Measurements from ENCODE around the gene HTR6.
"Not testable (repeated sequence)": the region's sequence is repeated elsewhere in the genome, so short reads cannot be mapped to it uniquely, and the experiment has no call there.

HTR6 gene

DNA sequence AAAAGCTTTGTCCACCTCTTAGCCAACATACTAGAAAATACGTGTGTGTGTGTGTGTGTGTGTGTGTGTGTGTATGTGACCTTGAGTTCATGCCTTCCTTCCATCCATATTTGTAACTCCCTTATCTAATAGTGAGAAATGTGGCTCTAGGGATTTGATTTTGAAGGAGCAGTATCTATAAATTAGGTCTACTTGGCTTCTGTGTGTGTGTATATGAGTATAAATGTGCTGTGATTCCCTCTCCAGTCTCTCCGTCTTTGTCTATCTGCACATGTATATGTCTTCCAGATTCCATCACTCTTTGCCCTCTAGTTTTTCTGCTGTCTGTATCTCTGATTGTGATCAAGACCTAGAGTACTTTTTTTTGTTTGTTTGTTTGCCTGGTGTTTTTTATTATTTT lies 32.5 kb upstream of the HTR6 start:
- Mint-ChIP-seq H3K36me3 (peaks cover 22% of the 10 kb centered on the region), H3K27me3 (no peaks in the 10 kb centered on the region), H3K4me1 (no peaks in the 10 kb centered on the region), H3K9me3 (no peaks in the 10 kb centered on the region), H3K4me3 (no peak overlapping the region), H3K27ac (no peak overlapping the region)
- ATAC-seq, result no peak

DNA sequence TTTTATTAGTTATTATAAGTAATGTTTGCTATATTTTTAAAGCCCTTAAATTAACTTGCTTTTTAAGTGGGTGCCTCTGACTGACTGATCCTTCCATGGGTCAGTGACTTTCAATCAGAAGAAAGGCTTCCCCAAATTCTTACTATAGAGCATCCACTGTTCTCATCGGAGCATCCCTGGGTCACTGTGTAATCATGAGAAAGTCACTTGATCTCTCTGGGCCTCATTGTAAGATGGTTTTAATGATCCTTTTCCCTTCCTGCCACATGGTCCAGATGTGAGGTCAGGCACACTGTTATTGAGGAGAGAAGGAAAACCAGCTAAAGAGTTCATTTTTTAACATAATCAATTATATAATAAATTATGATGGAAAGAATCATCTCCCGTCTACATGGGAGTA lies 31.6 kb upstream of the HTR6 start:
- Mint-ChIP-seq H3K4me3 (no peak overlapping the region), H3K9me3 (no peaks in the 10 kb centered on the region), H3K4me1 (no peaks in the 10 kb centered on the region), H3K36me3 (peaks cover 16% of the 10 kb centered on the region), H3K27me3 (no peaks in the 10 kb centered on the region), H3K27ac (no peak overlapping the region)
- ATAC-seq, result no peak

GRCh38 chr1:19635064-19635463 lies 29.6 kb upstream of the HTR6 start:
- not testable (repeated sequence) for H3K27ac Mint-ChIP-seq, H3K9me3 Mint-ChIP-seq, H3K4me1 Mint-ChIP-seq, H3K36me3 Mint-ChIP-seq, ATAC-seq, H3K4me3 Mint-ChIP-seq
- peaks cover 10% of the 10 kb centered on the region for H3K27me3 Mint-ChIP-seq

- Mint-ChIP-seq H3K4me1 (no peaks in the 10 kb centered on the region), H3K27me3 (peaks cover 13% of the 10 kb centered on the region), H3K27ac (no peak overlapping the region), H3K36me3 (no peaks in the 10 kb centered on the region), H3K4me3 (no peak overlapping the region), H3K9me3 (no peaks in the 10 kb centered on the region)
- ATAC-seq, result no peak
Measured at GRCh38 chr1:19635646-19636045, 29.0 kb upstream of the HTR6 start.

DNA sequence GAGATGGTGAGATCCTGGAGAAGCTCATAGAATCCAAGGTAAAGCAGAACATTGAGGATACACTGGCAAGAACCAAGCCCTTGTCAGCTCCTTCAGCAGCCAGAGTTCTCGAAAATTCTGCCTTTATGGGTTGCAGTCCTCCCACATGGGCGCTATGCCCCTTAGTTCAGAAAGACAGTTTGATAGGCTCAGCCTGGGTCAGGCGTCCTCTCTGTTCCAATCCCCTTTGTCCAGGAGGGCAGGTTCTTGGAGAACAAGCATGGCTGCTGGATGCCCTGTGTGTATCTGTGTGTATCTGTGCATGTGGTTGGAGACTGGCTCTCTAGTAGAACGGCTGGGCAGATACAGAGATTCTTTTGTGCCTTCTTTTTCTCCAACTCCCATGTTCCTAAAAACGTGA lies 28.6 kb upstream of the HTR6 start:
- Mint-ChIP-seq H3K4me1 (no peaks in the 10 kb centered on the region), H3K27me3 (peaks cover 17% of the 10 kb centered on the region), H3K4me3 (no peak overlapping the region), H3K27ac (no peak overlapping the region), H3K9me3 (no peaks in the 10 kb centered on the region), H3K36me3 (no peaks in the 10 kb centered on the region)
- ATAC-seq, result no peak

- H3K27ac Mint-ChIP-seq, H3K4me1 Mint-ChIP-seq, H3K9me3 Mint-ChIP-seq, ATAC-seq, H3K4me3 Mint-ChIP-seq, H3K36me3 Mint-ChIP-seq: not testable (repeated sequence)
- peaks cover 24% of the 10 kb centered on the region for H3K27me3 Mint-ChIP-seq
Measured at GRCh38 chr1:19636749-19637148, 27.9 kb upstream of the HTR6 start.

DNA sequence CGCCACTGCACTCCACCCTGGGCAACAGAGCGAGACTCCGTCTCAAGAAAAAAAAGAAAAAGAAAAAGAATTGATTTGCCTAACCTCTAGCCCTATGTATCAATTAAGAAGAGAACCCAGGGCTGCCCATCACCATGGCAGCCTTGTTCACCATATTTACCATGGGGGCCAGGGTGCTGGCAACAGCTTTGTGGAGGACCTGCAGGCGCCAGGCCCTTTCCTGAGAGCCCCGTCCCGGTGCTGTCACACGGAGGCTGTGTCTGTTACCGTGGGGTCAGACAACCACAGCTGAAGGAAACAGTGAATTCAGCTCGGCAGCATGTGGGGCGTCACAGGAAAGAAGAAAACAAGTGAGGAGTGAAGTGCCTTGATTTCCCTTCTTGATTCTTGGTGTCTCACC lies 27.1 kb upstream of the HTR6 start:
- Mint-ChIP-seq H3K27ac (no peak overlapping the region), H3K4me1 (no peaks in the 10 kb centered on the region), H3K27me3 (peaks cover 33% of the 10 kb centered on the region), H3K4me3 (no peak overlapping the region), H3K36me3 (no peaks in the 10 kb centered on the region), H3K9me3 (no peaks in the 10 kb centered on the region)
- ATAC-seq, result no peak

- H3K9me3 Mint-ChIP-seq, H3K4me1 Mint-ChIP-seq, ATAC-seq, H3K27ac Mint-ChIP-seq, H3K4me3 Mint-ChIP-seq, H3K36me3 Mint-ChIP-seq: not testable (repeated sequence)
- H3K27me3 Mint-ChIP-seq, result peaks cover 44% of the 10 kb centered on the region
Measured at GRCh38 chr1:19639228-19639627, 25.4 kb upstream of the HTR6 start.

DNA sequence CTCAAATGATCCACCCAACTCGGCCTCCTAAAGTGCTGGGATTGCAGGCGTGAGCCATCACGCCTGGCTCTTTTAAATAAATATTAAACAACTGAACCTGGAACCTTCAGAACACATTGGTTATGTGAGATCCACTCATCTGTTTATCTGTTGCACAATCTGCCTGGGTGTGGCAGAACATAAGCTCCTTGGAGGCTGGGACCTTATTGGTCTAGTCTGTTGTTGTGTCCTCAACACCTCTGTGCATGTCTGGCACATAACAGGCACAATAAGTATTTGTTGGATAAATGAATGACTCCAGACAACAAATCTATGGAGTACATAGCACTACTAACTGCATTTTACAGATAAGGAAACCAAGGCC lies 24.7 kb upstream of the HTR6 start:
- peaks cover 4% of the 10 kb centered on the region for H3K36me3 Mint-ChIP-seq
- peaks cover 13% of the 10 kb centered on the region for H3K4me1 Mint-ChIP-seq
- H3K4me3 Mint-ChIP-seq, result no peak overlapping the region
- no peak overlapping the region for H3K27ac Mint-ChIP-seq
- H3K9me3 Mint-ChIP-seq, result no peaks in the 10 kb centered on the region
- no peak for ATAC-seq
- peaks cover 51% of the 10 kb centered on the region for H3K27me3 Mint-ChIP-seq

GRCh38 chr1:19640363-19641316 lies 24.0 kb upstream of the HTR6 start:
- no peak overlapping the region for H3K27ac Mint-ChIP-seq
- H3K36me3 Mint-ChIP-seq, result peaks cover 5% of the 10 kb centered on the region
- H3K27me3 Mint-ChIP-seq, result peaks cover 58% of the 10 kb centered on the region
- H3K9me3 Mint-ChIP-seq, result no peaks in the 10 kb centered on the region
- H3K4me3 Mint-ChIP-seq, result no peak overlapping the region
- ATAC-seq, result no peak
- peaks cover 15% of the 10 kb centered on the region for H3K4me1 Mint-ChIP-seq

- Mint-ChIP-seq H3K27me3 (peaks cover 82% of the 10 kb centered on the region), H3K4me1 (peaks cover 34% of the 10 kb centered on the region), H3K27ac (no peak overlapping the region), H3K9me3 (no peaks in the 10 kb centered on the region), H3K36me3 (peaks cover 5% of the 10 kb centered on the region), H3K4me3 (peak overlapping the region; percentile 74)
- no peak for ATAC-seq
Measured at GRCh38 chr1:19643121-19643520, 21.6 kb upstream of the HTR6 start.

DNA sequence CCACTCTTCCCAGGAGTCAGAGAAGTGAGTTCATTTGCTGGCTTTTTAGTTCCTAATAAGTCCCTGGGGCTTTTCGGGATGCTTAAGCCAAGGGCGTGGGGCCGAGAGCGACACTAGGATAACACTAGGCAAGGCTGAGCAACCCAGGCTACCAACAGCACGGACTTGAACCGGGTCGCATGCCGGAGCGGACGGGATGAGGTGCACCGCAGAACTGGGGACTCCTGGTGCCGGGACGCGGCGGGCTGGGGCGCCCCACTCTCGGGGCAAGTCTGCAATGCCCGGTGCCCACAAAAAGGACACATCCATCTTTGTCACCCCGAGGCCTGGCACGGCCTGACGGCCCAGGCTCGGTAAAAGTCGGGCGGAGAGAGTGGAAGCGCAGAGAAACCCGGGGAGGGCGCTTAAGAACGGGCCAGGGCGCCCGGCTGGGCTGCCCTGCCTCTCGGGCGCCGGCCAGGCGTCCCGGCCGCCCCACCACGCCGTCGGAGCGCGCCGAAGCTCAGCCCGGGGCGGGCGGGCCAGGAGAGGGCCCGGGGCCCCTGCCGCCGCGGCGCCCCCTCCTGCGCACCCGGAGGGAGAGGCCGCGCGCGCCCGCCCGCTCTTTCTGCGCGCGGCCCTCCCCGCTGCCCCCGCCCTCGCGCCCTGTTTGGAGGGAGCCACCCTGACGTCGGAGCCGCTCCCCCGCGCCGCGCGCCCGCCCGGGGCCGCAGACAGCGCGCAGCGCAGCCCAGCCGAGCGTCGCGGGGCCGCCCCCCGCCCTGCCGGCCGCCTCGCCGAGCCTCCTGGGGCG lies 20.9 kb upstream of the HTR6 start, which contains the start of gene NBL1:
TSS of gene NBL1 (plus strand) at position 710 of the 793 bp plus-strand sequence. CDS start 10,720 bp downstream, outside the sequence.
- H3K27me3 Mint-ChIP-seq, result peaks cover 84% of the 10 kb centered on the region
- H3K4me3 Mint-ChIP-seq, result peak within 1 kb of the TSS; percentile 86
- peak within 1 kb of the TSS; percentile 64 for H3K27ac Mint-ChIP-seq
- H3K9me3 Mint-ChIP-seq, result no peaks in the 10 kb centered on the region
- peak; percentile 73 for ATAC-seq
- peaks cover 5% of the 10 kb centered on the region for H3K36me3 Mint-ChIP-seq
- peaks cover 34% of the 10 kb centered on the region for H3K4me1 Mint-ChIP-seq

DNA sequence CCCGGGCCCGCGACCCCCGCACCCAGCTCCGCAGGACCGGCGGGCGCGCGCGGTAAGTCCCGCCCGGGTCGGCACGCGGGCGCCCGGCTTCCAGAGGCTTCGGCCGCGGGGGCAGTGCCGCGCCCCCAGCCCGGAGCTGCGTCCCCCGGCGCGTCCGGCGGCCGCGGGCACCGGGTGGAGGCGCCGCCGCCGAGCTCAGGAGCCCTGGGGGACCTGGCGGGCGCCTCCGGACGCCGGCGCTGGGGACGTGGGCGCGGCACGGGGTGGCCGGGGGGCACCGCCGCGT lies 20.3 kb upstream of the HTR6 start:
- H3K36me3 Mint-ChIP-seq, result peaks cover 5% of the 10 kb centered on the region
- peak overlapping the region; percentile 64 for H3K27ac Mint-ChIP-seq
- H3K27me3 Mint-ChIP-seq, result peaks cover 79% of the 10 kb centered on the region
- ATAC-seq, result peak; percentile 14
- H3K4me1 Mint-ChIP-seq, result peaks cover 34% of the 10 kb centered on the region
- H3K4me3 Mint-ChIP-seq, result peak overlapping the region; percentile 86
- H3K9me3 Mint-ChIP-seq, result no peaks in the 10 kb centered on the region

DNA sequence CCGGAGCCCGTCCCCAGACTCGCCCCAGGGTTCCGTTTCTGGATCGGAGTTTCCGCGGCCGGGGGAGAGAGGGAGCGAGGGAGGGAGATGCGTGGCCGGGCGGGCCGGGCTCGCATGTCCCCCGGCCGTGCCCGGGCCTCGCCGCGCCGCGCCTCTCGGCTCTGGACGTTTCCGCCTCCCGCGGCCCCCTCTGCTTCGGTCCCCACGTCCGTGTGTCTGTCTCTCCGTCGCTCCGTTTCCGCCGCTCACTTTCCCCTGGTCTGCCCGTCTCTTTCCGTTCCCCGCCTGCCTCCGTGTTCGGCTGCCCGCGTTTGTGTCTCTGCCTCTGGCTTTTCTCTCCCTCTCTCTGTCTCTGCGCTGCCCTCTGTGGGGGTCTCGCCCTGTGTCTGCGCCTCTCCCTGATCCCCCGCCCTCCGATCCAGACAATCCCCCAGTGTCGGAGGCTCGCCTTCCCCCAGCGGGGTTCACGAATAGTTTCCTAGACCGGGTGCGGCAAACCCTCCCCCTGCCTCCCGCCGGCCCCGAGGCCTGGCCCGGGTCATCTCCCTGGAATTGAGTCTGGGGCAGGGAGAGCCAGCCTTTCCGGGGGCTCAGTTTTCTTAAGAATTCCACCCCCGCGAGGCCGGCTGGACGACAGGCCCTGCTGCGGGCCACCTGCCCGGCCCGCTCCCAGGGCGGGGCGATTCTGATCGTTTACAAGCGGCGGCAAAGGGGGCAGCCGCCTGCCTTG lies 19.8 kb upstream of the HTR6 start:
- H3K27me3 Mint-ChIP-seq, result peaks cover 79% of the 10 kb centered on the region
- peaks cover 5% of the 10 kb centered on the region for H3K36me3 Mint-ChIP-seq
- no peaks in the 10 kb centered on the region for H3K9me3 Mint-ChIP-seq
- peaks cover 34% of the 10 kb centered on the region for H3K4me1 Mint-ChIP-seq
- H3K4me3 Mint-ChIP-seq, result peak overlapping the region; percentile 86
- H3K27ac Mint-ChIP-seq, result peak overlapping the region; percentile 64
- ATAC-seq, result peak; percentile 51
